Amniotic epithelial cell (primary cell): ENCODE results near the gene KLC4.

ENCODE experiments used
- DNase-seq: peaks from one replicate; pipeline ENCODE4 v3.0.0-alpha.2; 2010; ENCODE audit warnings: low read depth

The KLC4 gene

GRCh38 chr6:43059168-43060033, at the start of gene KLC4, which contains the start of gene MRPL2:
KLC4 (plus strand) TSS chr6:43059631; CDS start chr6:43061336, 1,705 bp downstream.
MRPL2 (minus strand) TSS chr6:43059434; CDS start chr6:43059381, 53 bp downstream.
- DNase-seq: peak; percentile 98

GRCh38 chr6:43011207-43011606, 48.2 kb upstream of the KLC4 start:
- no peak for DNase-seq

- DNase-seq: no peak
These were observed 47.1 kb upstream of the KLC4 start for GRCh38 chr6:43012364-43012763.

GRCh38 chr6:43013097-43013842, 46.2 kb upstream of the KLC4 start:
- DNase-seq: no peak

- peak; percentile 100 for DNase-seq
These were observed 45.5 kb upstream of the KLC4 start, which contains the start of the genes KLHDC3 and MEA1 for GRCh38 chr6:43013843-43014433. KLHDC3 (plus strand) TSS chr6:43014249; CDS start chr6:43017193, 2,944 bp downstream. MEA1 (minus strand) TSS chr6:43013946; CDS start chr6:43013813, 133 bp downstream.

GRCh38 chr6:43014434-43014909, 45.0 kb upstream of the KLC4 start:
- peak; percentile 27 for DNase-seq

GRCh38 chr6:43016176-43016942, 43.1 kb upstream of the KLC4 start:
- DNase-seq: no peak

- no peak for DNase-seq
These were observed 42.5 kb upstream of the KLC4 start for GRCh38 chr6:43016943-43017334.

- DNase-seq: no peak
These were observed 40.3 kb upstream of the KLC4 start for GRCh38 chr6:43019152-43019551.

- DNase-seq: no peak
These were observed 39.3 kb upstream of the KLC4 start for GRCh38 chr6:43020052-43020705.

- DNase-seq: peak; percentile 23
These were observed 38.6 kb upstream of the KLC4 start for GRCh38 chr6:43020847-43021246.

GRCh38 chr6:43021270-43022047, 38.0 kb upstream of the KLC4 start, which contains the start of gene RRP36:
RRP36 (plus strand) TSS chr6:43021623; CDS start chr6:43021655, 32 bp downstream.
- DNase-seq: peak; percentile 62

GRCh38 chr6:43024436-43024835, 35.0 kb upstream of the KLC4 start:
- DNase-seq: no peak

- no peak for DNase-seq
These were observed 33.1 kb upstream of the KLC4 start for GRCh38 chr6:43026365-43026764.

GRCh38 chr6:43029120-43029519, 30.3 kb upstream of the KLC4 start:
- DNase-seq: no peak

- no peak for DNase-seq
These were observed 27.1 kb upstream of the KLC4 start for GRCh38 chr6:43032326-43032725.

GRCh38 chr6:43033496-43034189, 25.8 kb upstream of the KLC4 start:
- DNase-seq: no peak

GRCh38 chr6:43034190-43034525, 25.3 kb upstream of the KLC4 start:
- no peak for DNase-seq

GRCh38 chr6:43035495-43036194, 23.8 kb upstream of the KLC4 start:
- DNase-seq: no peak
